ENCODE data around the gene TAF5L. TPM values are rescaled to one million over a fixed set of nuclear protein-coding genes. Genes with fewer than 3 reads are reported as not detected.

The TAF5L gene
- 10 to 100 TPM; 10.8 to 14.7 TPM for total RNA-seq
- long read RNA-seq, partial matches to known transcripts: 3 of 6 reads
- long read RNA-seq, other reads (novel, unspliced or antisense): 1 of 6 reads

GRCh38 chr1:229625915-229626831 is at the start of gene TAF5L, which contains the start of gene URB2:
TAF5L (minus strand) TSS chr1:229626122; CDS start chr1:229614482, 11,640 bp downstream.
URB2 (plus strand) TSS chr1:229626247; CDS start chr1:229627634, 1,387 bp downstream.
- peak; percentile 98 for ATAC-seq
- intact Hi-C loops (cut with DNase I): loop anchor here in 1 of 2 donors (2.0 kb wide), 1 partner anchor 67 kb away; the partner anchor contains the start of gene ABCB10
- peak; percentile 90 for DNase-seq

DNA sequence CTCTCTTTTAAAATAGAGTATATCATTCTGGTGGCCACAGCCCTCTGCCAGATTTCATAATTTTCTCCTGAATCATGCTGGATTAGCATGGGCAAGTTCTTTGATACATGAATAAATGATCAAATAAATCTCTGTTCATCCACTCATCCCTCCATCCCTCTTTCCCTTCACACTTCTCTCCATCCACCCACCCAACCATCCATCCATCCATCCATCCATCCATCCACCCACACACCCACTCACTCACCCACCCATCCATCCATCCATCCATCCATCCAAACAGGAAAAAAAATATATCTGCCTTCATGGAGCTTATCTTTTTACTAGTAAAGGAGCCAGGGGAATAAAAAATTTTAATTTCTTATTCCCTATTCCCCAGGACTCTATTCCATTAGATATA is 49.5 kb upstream of the TAF5L start:
- ATAC-seq: no peak
- no peak for DNase-seq
- intact Hi-C loops (cut with DNase I): no loop called here

DNA sequence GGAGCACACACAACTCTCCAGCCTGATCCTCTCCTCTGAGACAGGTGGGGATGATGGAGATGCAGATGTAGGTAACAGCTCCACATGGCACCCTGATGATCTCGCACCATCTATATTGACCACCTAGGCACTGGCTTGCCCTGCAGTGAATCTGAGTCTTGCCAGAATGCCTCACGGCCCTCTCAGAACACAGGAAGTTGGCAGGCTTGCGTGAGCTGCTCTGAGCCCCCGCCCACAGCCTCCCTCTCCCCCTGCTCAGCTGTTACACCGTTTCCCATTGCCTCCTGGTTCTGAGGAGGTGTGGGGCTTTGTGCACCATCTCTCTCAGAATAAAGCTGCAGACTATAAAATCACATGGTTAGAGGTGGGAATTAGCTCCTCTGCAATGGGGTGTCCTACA is 48.1 kb upstream of the TAF5L start:
- ATAC-seq: no peak
- intact Hi-C loops (cut with DNase I): no loop called here
- no peak for DNase-seq

DNA sequence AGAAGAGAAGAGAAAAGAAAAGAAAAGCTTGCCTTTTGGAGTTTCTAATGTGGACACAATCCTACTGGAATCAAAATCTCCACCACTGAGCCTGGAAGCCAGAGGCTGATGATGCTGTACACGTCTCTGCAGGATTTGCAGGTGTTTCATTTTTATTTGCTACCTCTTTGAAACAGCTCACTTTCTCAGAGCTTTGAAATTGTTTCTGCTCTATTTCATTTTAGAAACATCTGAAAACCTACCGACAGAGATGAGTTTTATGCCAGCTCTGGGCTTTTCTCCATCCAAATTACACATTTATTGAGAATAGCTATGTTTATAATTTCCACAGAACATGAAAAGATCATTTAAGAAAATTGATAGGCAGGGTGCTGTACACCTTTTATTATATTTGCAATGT is 46.3 kb upstream of the TAF5L start:
- DNase-seq (no peak), ATAC-seq (no peak)
- intact Hi-C loops (cut with DNase I): no loop called here

DNA sequence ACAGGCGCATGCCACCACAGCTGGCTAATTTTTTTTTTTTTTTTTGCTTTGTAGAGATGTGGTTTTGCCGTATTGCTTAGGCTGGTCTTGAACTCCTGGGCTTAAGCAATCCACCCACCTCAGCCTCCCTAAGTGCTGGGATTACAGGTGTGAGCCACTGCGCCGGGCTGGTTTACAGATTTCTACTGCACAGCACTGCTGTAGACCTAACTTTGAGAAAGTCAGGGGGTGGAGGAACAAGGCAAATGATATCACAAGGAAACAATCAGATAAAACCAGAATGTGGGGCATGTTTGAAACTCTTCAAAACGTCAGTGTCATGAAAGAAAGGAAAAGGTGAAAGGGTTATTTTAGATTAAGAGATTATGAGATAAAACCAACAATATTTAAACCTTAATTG is 45.4 kb upstream of the TAF5L start:
- ATAC-seq (no peak), DNase-seq (no peak)
- intact Hi-C loops (cut with DNase I): no loop called here

DNA sequence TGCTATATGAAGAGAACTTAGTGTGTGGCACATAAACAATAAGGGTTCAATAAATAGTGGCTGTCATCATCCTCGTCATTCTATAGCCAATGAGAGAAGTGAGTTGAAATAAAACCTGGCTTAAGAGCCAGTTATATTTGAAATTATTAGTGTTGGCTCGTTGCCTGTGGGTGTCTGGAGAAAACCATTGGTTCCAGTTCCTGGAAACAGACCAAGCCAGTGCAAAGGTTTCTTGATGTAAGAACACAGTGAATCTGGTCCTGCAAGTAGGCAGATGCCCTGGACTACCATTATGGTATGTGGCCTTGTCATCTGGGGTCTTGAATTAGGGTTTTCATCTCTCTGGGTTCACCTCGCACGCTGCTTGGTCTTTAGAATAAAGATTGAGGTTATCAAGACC is 43.4 kb upstream of the TAF5L start:
- ATAC-seq: peak in 1 of 2 donors; percentile 47
- intact Hi-C loops (cut with DNase I): loop anchor here (10.0 kb wide), 2 partner anchors 405 to 635 kb away; no protein-coding TSS in a partner anchor
- DNase-seq: no peak

- ATAC-seq: no peak
- intact Hi-C loops (cut with DNase I): loop anchor here (10.0 kb wide), 2 partner anchors 408 to 638 kb away; no protein-coding TSS in a partner anchor
These were observed 40.7 kb upstream of the TAF5L start for GRCh38 chr1:229666585-229666984.

DNA sequence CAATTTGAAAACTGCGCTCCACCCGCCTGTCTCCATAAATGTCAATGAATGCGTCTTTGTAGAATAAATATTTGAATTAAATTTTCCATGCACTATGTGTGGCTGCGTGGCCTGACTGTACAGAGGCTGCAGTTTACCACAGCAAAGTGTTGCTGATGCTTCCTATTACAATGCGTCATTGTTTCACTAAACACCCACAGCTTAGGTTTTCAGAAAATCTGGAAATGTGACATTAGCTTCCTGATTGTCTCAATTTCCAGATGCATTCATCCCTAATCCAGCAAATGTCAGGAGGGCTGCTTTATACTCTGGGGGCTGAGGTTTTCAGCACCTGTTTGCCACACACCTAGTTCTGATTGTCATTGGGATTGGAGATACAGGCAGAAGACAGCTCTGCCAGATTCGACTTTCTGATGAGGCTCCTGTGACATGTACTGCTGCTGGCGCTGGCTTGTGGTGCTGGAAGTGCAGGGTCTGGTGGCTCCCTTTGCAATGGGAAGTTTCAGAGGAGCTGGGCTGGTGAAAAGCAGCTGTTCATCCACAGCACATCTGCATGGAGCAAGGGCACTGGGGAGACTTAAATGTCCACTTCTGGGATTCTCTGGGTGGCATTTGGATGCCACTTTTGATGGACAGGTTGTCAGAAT is 40.1 kb upstream of the TAF5L start:
- intact Hi-C loops (cut with DNase I): loop anchor here (10.0 kb wide), 2 partner anchors 409 to 639 kb away; no protein-coding TSS in a partner anchor
- no peak for ATAC-seq
- DNase-seq: no peak

More at GRCh38 chr1:229666585-229666984, 40.7 kb upstream of the TAF5L start:
- no peak for DNase-seq

GRCh38 chr1:229664133-229664689 is 38.3 kb upstream of the TAF5L start:
- ATAC-seq: no peak
- intact Hi-C loops (cut with DNase I): loop anchor here (10.0 kb wide), 2 partner anchors 411 to 641 kb away; no protein-coding TSS in a partner anchor
- peak; percentile 34 for DNase-seq

GRCh38 chr1:229661897-229662296 is 36.0 kb upstream of the TAF5L start:
- no peak for ATAC-seq
- intact Hi-C loops (cut with DNase I): loop anchor here (2.0 to 10.0 kb wide), 3 partner anchors 413 to 649 kb away; no protein-coding TSS in a partner anchor
- no peak for DNase-seq

- intact Hi-C loops (cut with DNase I): loop anchor here (2.0 to 10.0 kb wide), 3 partner anchors 414 to 650 kb away; no protein-coding TSS in a partner anchor
- peak; percentile 83 for DNase-seq
- ATAC-seq: peak; percentile 90 to 93
These were observed 35.3 kb upstream of the TAF5L start for GRCh38 chr1:229661022-229661877.

DNA sequence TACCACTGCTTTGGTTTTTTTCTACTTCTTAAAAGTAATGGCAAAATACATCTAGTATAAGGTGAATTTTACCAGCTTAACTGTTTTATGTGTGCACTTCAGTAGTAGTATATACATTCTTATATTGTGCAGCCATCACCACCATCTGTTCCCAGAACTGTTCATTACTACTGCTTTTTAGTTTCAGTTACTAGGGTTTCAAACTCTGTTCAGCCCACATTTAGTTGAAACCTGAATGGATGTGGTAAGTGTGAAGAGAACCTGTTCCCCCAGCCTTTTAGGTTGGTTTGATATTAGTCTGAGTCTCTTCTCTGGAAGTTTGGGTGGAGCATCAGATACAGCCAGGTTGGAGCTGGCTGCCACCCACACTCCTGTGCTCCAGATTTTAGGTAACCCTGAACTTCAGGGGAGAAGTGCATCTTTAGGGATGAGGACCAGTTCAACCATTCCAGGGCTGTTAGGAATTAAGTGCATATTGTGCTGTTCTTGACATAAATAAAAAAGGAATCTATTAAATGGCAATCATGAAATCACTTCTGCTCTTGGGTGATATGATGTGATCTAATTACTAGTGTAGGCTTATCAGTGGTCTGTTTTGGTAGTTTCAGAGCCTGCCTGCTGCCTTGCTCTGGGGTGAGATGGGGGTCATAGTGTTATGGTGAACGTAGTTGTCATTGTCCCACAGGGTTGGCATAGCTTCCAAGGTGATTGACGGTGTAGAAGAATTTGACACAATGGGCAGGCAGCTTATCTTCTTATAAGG is 32.3 kb upstream of the TAF5L start:
- ATAC-seq (no peak), DNase-seq (no peak)
- intact Hi-C loops (cut with DNase I): no loop called here

DNA sequence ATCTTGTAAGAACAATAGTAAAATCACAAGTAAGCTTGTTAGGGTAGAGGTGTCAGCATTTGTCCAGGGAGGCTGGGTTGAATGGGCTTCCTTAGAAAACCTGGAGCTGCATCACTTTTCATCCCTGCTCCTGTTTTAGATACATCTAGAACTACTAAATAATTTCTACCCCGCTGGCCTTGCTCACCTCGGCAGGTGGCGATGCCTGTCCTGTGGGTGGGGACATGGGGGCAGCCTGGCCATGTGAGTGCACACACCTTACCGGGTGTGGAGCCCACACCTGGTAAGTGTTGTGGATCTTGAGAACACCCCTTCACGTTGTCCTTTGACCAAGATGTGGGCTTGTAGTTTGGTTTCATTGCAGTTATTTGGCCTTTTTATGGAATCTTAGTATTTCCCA is 29.9 kb upstream of the TAF5L start:
- intact Hi-C loops (cut with DNase I): no loop called here
- DNase-seq (no peak), ATAC-seq (no peak)

DNA sequence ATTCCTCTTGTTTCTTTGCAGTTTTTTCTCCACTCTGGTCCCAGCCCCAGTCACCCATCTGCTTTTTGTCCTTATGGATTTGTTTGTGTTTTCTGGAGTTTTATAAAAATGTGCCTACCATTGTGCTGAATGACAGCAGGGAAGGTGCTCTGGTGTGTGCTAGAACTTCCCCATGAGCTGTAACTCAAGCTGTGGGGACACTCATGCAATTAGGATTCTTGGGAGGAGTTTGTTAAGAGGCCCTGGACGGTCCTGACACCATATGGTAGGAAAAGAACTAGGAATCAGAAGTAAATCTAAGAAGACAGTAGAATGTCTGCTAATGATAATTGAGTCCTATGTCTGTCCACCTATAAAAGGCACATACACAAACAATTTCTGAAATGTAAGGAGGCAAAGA is 27.5 kb upstream of the TAF5L start:
- ATAC-seq (no peak), DNase-seq (no peak)
- intact Hi-C loops (cut with DNase I): no loop called here

- DNase-seq: no peak
- no peak for ATAC-seq
- intact Hi-C loops (cut with DNase I): no loop called here
These were observed 25.6 kb upstream of the TAF5L start for GRCh38 chr1:229651546-229651945.

DNA sequence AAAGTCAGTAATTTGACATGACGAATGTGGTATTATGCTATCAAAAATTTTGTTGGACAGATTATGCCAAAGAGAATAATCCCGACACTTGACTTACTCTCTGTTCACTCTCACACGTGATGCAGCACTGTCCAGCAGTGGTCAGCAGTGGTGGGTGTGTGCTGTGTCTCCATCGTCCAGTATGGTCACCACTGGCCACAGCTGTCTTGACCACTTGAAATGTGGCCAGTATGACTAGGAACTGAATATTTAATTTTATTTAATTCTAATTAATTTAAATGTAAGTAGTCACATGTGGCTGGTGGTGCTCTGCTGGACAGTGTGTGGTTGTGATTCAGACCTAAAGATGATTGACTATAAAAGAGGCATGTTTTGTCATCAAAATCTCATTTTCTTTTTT is 24.1 kb upstream of the TAF5L start:
- no peak for ATAC-seq
- intact Hi-C loops (cut with DNase I): no loop called here
- DNase-seq: no peak

DNA sequence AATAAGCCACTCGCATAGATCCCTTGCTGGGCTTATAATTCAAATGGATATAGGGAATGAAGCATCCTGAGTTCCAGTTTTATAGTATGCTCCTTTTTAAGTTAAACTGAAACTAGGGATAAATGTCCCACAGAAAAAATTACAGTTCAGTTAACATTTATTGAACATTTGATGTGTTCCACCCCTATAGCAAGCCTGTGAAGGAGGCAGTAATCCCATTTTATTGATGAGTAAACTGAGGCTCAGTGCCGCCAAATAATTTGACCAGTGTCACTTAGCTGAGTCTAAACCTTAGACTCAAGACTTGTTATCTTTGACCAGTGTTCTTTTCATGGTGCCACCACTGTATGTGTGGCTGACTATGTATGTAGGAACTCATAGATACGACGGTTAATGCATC is 22.5 kb upstream of the TAF5L start:
- DNase-seq (no peak), ATAC-seq (no peak)
- intact Hi-C loops (cut with DNase I): no loop called here

All from left cardiac atrium (tissue), 4 donors.